OCI-LY3 (cell line): ENCODE results near the gene CLPSL2.

Experiments
- CTCF ChIP-seq: fragments of 200-600, 300-600 bp; sonication (generic); IDR thresholded peaks from 2 replicates; pipeline ENCODE4 v1.5.1; 2014; ENCODE audit warnings: antibody characterized with exemption, low read length, low read depth
- EZH2phosphoT487 ChIP-seq: fragments of 200-600 bp; shearing (Covaris generic); IDR thresholded peaks from 2 replicates; pipeline ENCODE4 v1.6.1; 2018; ENCODE audit warnings: antibody characterized with exemption, mixed run types, low read depth

- TF ChIP-seq EZH2phosphoT487: no peak
- no peak for TF ChIP-seq CTCF
Observed at GRCh38 chr6:35751594-35751993, 24.8 kb upstream of the CLPSL2 start.
